ENCODE measurements around the gene TRIM61. TPM values are rescaled to one million over a fixed set of nuclear protein-coding genes. Genes with fewer than 3 reads are reported as not detected.
"Not testable (repeated sequence)": the region's sequence is repeated elsewhere in the genome, so short reads cannot be mapped to it uniquely, and the experiment has no call there.

TRIM61 gene
- total and polyA plus RNA-seq, 4 donors = 0.13 to 1.4 (median 0.48) TPM

- H3K9ac ChIP-seq (ENCODE audit: low read depth in 1 of 2, low read length in 2 of 2) = no peak overlapping the region
- H3K4me3 ChIP-seq (ENCODE audit: low read depth in 1 of 3, low read length in 3 of 3) = no peak overlapping the region
- H3K27ac ChIP-seq (ENCODE audit: low read depth in 1 of 2, low read length in 2 of 2) = no peak overlapping the region
- peaks cover 0 to 4% (median 0%) of the 10 kb centered on the region in 4 donors for H3K4me1 ChIP-seq (ENCODE audit: control insufficient read depth in 4 of 4, insufficient read depth in 4 of 4, low read length in 3 of 4)
- no peak for DNase-seq (ENCODE audit: low spot score)
- WGBS = 78% methylated on average over 6 of the region's 6 CpGs
- H3K36me3 ChIP-seq (ENCODE audit: control insufficient read depth in 4 of 4, insufficient read depth in 3 of 4, low read depth in 1 of 4, low read length in 3 of 4) = no peaks in the 10 kb centered on the region
- no peak for TF ChIP-seq HNF4G (IDR thresholded peaks at IDR 0.05)
- TF ChIP-seq RXRA (IDR thresholded peaks at IDR 0.05) = no peak
- TF ChIP-seq, protein P1, sequence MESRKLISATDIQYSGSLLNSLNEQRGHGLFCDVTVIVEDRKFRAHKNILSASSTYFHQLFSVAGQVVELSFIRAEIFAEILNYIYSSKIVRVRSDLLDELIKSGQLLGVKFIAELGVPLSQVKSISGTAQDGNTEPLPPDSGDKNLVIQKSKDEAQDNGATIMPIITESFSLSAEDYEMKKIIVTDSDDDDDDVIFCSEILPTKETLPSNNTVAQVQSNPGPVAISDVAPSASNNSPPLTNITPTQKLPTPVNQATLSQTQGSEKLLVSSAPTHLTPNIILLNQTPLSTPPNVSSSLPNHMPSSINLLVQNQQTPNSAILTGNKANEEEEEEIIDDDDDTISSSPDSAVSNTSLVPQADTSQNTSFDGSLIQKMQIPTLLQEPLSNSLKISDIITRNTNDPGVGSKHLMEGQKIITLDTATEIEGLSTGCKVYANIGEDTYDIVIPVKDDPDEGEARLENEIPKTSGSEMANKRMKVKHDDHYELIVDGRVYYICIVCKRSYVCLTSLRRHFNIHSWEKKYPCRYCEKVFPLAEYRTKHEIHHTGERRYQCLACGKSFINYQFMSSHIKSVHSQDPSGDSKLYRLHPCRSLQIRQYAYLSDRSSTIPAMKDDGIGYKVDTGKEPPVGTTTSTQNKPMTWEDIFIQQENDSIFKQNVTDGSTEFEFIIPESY (IDR thresholded peaks at IDR 0.05) = no peak
- no peak for TF ChIP-seq GABPA (IDR thresholded peaks at IDR 0.05 in 1 of 2, conservative IDR thresholded peaks at IDR 0.05 in 1 of 2)
- no peak for TF ChIP-seq HNF4A (conservative IDR thresholded peaks at IDR 0.05)
- no peak for TF ChIP-seq ATF3 (IDR thresholded peaks at IDR 0.05)
- no peak for TF ChIP-seq RAD21 (IDR thresholded peaks at IDR 0.05)
- no peak for TF ChIP-seq REST (IDR thresholded peaks at IDR 0.05)
- no peak for TF ChIP-seq YY1 (IDR thresholded peaks at IDR 0.05)
- no peak for TF ChIP-seq SP1 (IDR thresholded peaks at IDR 0.05)
- no peak for TF ChIP-seq NR2F2 (IDR thresholded peaks at IDR 0.05)
- no peak for TF ChIP-seq FOXA2 (IDR thresholded peaks at IDR 0.05)
- TF ChIP-seq FOXA1 (IDR thresholded peaks at IDR 0.05) = no peak
- no peak for TF ChIP-seq CTCF (IDR thresholded peaks at IDR 0.05; ENCODE audit: low read depth, low read length, missing input control)
- TF ChIP-seq JUND (IDR thresholded peaks at IDR 0.05) = no peak
- no peak for TF ChIP-seq EGR1 (IDR thresholded peaks at IDR 0.05; ENCODE audit: low read depth in 2 of 2)
- TF ChIP-seq MAX (IDR thresholded peaks at IDR 0.05) = no peak
- no peaks in the 10 kb centered on the region for H3K9me3 ChIP-seq (ENCODE audit: control insufficient read depth in 4 of 4, low read length in 3 of 4)
- no peaks in the 10 kb centered on the region for H3K27me3 ChIP-seq (ENCODE audit: control insufficient read depth in 4 of 4, insufficient read depth in 4 of 4, low read length in 3 of 4)
Observed at GRCh38 chr4:165005352-165005925, 28.0 kb upstream of the TRIM61 start.

DNA sequence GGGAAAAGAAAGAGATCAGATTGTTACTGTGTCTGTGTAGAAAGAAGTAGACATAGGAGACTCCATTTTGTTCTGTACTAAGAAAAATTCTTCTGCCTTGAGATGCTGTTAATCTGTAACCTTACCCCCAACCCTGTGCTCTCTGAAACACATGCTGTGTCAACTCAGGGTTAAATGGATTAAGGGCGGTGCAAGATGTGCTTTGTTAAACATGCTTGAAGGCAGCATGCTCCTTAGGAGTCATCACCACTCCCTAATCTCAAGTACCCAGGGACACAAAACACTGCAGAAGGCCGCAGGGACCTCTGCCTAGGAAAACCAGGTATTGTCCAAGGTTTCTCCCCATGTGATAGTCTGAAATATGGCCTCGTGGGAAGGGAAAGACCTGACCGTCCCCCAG, 24.5 kb upstream of the TRIM61 start:
- H3K4me3 ChIP-seq (ENCODE audit: low read depth in 1 of 3, low read length in 3 of 3); DNase-seq (ENCODE audit: low spot score); H3K9ac ChIP-seq (ENCODE audit: low read depth in 1 of 2, low read length in 2 of 2); H3K27me3 ChIP-seq (ENCODE audit: control insufficient read depth in 4 of 4, insufficient read depth in 4 of 4, low read length in 3 of 4); H3K4me1 ChIP-seq (ENCODE audit: control insufficient read depth in 4 of 4, insufficient read depth in 4 of 4, low read length in 3 of 4); H3K36me3 ChIP-seq (ENCODE audit: control insufficient read depth in 4 of 4, insufficient read depth in 3 of 4, low read depth in 1 of 4, low read length in 3 of 4); H3K27ac ChIP-seq (ENCODE audit: low read depth in 1 of 2, low read length in 2 of 2); H3K9me3 ChIP-seq (ENCODE audit: control insufficient read depth in 4 of 4, low read length in 3 of 4): not testable (repeated sequence)
- WGBS = 67% methylated on average over 4 of the region's 4 CpGs

- H3K27me3 ChIP-seq (ENCODE audit: control insufficient read depth in 4 of 4, insufficient read depth in 4 of 4, low read length in 3 of 4); H3K4me3 ChIP-seq (ENCODE audit: low read depth in 1 of 3, low read length in 3 of 3); DNase-seq (ENCODE audit: low spot score); H3K9me3 ChIP-seq (ENCODE audit: control insufficient read depth in 4 of 4, low read length in 3 of 4); H3K27ac ChIP-seq (ENCODE audit: low read depth in 1 of 2, low read length in 2 of 2); H3K36me3 ChIP-seq (ENCODE audit: control insufficient read depth in 4 of 4, insufficient read depth in 3 of 4, low read depth in 1 of 4, low read length in 3 of 4); H3K9ac ChIP-seq (ENCODE audit: low read depth in 1 of 2, low read length in 2 of 2); H3K4me1 ChIP-seq (ENCODE audit: control insufficient read depth in 4 of 4, insufficient read depth in 4 of 4, low read length in 3 of 4): not testable (repeated sequence)
- 70% methylated on average over 2 of the region's 2 CpGs for WGBS
Observed at GRCh38 chr4:164998526-164999080, 21.1 kb upstream of the TRIM61 start.
